Colonic mucosa (tissue), 4 donors: ENCODE measurements around the gene TTC27. TPM values are rescaled to one million over a fixed set of nuclear protein-coding genes. Genes with fewer than 3 reads are reported as not detected.
"Not testable (repeated sequence)": the region's sequence is repeated elsewhere in the genome, so short reads cannot be mapped to it uniquely, and the experiment has no call there.

Experiments
- DNase-seq: peaks from one replicate; pipeline ENCODE4 v3.0.0-alpha.2; 2020
- H3K27ac ChIP-seq: fragments of 200-600 bp; one replicate; pipeline ENCODE4 v1.8.0; 2021
- H3K27me3 ChIP-seq: fragments of 200-600 bp; one replicate; pipeline ENCODE4 v1.8.0; 2021
- H3K36me3 ChIP-seq: fragments of 200-600 bp; one replicate; pipeline ENCODE4 v1.8.0; 2021
- H3K4me1 ChIP-seq: fragments of 200-600 bp; one replicate; pipeline ENCODE4 v1.8.0; 2021; ENCODE audit warnings: mild to moderate bottlenecking
- H3K4me3 ChIP-seq: fragments of 200-600 bp; one replicate; pipeline ENCODE4 v1.8.0; 2021
- H3K9ac ChIP-seq, 2 donors: one replicate each; pipeline ENCODE4 v1.7.0; 2013; ENCODE audit warnings: control low read depth in 2 of 2, low read depth in 2 of 2, low read length in 2 of 2
- H3K9me3 ChIP-seq: fragments of 200-600 bp; one replicate; pipeline ENCODE4 v1.8.0; 2021
- CTCF ChIP-seq: fragments of 200-600 bp; IDR thresholded peaks from one replicate; pipeline ENCODE4 v1.8.0; 2022; ENCODE audit warnings: antibody characterized with exemption, mild to moderate bottlenecking
- intact Hi-C: fragments of 100-400 bp; cut with DNase I; formaldehyde crosslinking; loops from one replicate; pipeline ENCODE4 v1.14.1; 2022
- total RNA-seq, 2 donors: library from RNA; stranded (reverse); fragmentation: NEBNext Ultra II Directional in 1 of 2; extraction: Animal tissue kit (Norgen Biotek cat#: 25700) in 1 of 2; gene quantifications; one replicate each; pipeline ENCODE4 v1.2.1, GENCODE V29; 2021
- donor health status: healthy.
- donor health status: DM: no; HTN: no; CAD: no.
- donor health status: DM: no; HTN: no; CAD: no.

Gene TTC27
- total RNA-seq, 2 donors from 2014 or later: 10.0 to 15.5 TPM

DNA sequence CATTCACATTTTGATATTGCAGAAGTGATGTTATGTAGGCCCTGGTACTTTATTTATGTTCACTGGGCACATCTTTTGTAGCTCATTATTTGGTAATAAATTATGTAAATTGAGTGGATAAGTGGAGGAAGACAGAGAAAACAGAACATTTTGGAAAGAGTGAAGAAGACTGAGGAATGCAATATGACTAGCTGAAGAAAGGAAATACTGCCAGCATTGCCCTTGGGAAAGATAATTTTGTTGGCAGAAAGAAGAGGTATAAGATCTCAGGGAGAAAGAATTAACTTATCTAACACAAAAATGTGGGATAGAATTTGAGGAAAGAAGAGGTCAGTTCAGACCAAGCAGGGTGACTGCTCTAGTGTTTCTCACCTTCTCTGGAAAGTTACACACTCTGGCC is 118.8 kb downstream of the TTC27 start:
- Histone ChIP-seq H3K36me3 (no peaks in the 10 kb centered on the region), H3K9me3 (no peaks in the 10 kb centered on the region), H3K4me1 (no peaks in the 10 kb centered on the region), H3K4me3 (no peak overlapping the region), H3K27me3 (no peaks in the 10 kb centered on the region), H3K9ac (no peak overlapping the region), H3K27ac (no peak overlapping the region)
- no peak for DNase-seq
- no peak for TF ChIP-seq CTCF
- intact Hi-C loops: no loop called here

DNA sequence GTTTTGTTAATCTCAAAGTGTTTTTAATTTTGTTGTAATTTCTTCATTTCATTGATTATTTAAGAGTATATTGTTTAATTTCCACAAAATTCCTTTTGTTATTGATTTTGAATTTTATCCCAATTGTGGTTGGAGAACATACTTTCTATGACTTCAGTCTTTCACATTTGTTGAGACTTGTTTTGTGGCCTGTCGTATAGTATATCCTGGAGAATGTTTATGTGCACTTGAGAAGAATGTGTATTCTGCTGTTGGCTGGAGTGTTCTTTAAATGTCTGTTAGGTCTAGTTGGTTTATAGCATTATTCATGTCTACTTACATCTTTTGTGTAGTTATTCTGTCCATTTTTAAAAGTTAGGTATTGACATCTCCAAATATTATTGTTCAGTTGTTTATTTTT is 120.3 kb downstream of the TTC27 start:
- H3K4me1 ChIP-seq: no peaks in the 10 kb centered on the region
- no peak overlapping the region for H3K27ac ChIP-seq
- no peak for DNase-seq
- TF ChIP-seq CTCF: no peak
- H3K27me3 ChIP-seq: no peaks in the 10 kb centered on the region
- intact Hi-C loops: no loop called here
- H3K9ac ChIP-seq: no peak overlapping the region
- H3K36me3 ChIP-seq: no peaks in the 10 kb centered on the region
- H3K9me3 ChIP-seq: no peaks in the 10 kb centered on the region
- H3K4me3 ChIP-seq: no peak overlapping the region

GRCh38 chr2:32750880-32751279 is 123.0 kb downstream of the TTC27 start:
- no peak for DNase-seq
- Histone ChIP-seq H3K4me3 (no peak overlapping the region), H3K36me3 (no peaks in the 10 kb centered on the region), H3K9me3 (no peaks in the 10 kb centered on the region), H3K27me3 (no peaks in the 10 kb centered on the region), H3K27ac (no peak overlapping the region), H3K9ac (no peak overlapping the region), H3K4me1 (no peaks in the 10 kb centered on the region)
- intact Hi-C loops: no loop called here
- TF ChIP-seq CTCF: no peak

GRCh38 chr2:32752205-32752604 is 124.4 kb downstream of the TTC27 start:
- intact Hi-C loops: no loop called here
- no peak for TF ChIP-seq CTCF
- Histone ChIP-seq H3K4me3 (no peak overlapping the region), H3K36me3 (no peaks in the 10 kb centered on the region), H3K4me1 (no peaks in the 10 kb centered on the region), H3K27me3 (no peaks in the 10 kb centered on the region), H3K9me3 (no peaks in the 10 kb centered on the region), H3K9ac (no peak overlapping the region), H3K27ac (no peak overlapping the region)
- DNase-seq: no peak

- Histone ChIP-seq H3K27ac (no peak overlapping the region), H3K4me1 (no peaks in the 10 kb centered on the region), H3K9ac (no peak overlapping the region), H3K9me3 (no peaks in the 10 kb centered on the region), H3K27me3 (no peaks in the 10 kb centered on the region), H3K4me3 (no peak overlapping the region), H3K36me3 (no peaks in the 10 kb centered on the region)
- TF ChIP-seq CTCF: no peak
- intact Hi-C loops: no loop called here
- no peak for DNase-seq
Measured at GRCh38 chr2:32752952-32753351, 125.1 kb downstream of the TTC27 start.

DNA sequence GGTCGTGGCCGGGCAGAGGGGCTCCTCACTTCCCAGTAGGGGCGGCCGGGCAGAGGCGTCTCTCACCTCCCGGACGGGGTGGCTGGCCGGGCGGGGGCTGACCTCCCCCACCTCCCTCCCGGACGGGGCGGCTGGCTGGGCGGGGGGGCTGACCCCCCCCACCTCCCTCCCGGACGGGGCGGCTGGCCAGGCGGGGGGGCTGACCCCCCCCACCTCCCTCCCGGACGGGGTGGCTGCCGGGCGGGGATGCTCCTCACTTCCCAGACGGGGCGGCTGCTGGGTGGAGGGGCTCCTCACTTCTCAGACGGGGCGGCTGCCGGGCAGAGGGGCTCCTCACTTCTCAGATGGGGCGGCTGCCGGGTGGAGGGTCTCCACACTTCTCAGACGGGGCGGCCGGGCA is 126.8 kb downstream of the TTC27 start:
- H3K9ac ChIP-seq, H3K36me3 ChIP-seq, H3K4me3 ChIP-seq, intact Hi-C loops, H3K4me1 ChIP-seq, H3K27me3 ChIP-seq, DNase-seq, H3K27ac ChIP-seq, H3K9me3 ChIP-seq: not testable (repeated sequence)
